ENCODE data around the gene CLN6.
"Not testable (repeated sequence)": the region's sequence is repeated elsewhere in the genome, so short reads cannot be mapped to it uniquely, and the experiment has no call there.

The CLN6 gene

DNA sequence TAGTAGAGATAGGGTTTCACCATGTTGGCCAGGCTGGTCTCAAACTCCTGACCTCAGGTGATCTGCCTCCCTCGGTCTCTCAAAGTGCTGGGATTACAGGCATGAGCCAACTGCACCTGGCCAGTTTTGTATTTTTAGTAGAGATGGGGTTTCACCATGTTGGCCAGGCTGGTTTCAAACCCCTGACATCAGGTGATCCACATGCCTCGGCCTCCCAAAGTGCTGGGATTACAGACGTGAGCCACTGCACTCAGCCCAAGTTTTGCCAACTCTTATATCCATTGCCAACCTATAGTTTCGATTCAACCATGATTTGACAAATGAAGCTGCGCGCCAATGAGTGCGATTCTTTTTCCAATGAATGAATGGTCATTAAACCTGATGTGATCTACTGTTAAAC, 26.5 kb downstream of the CLN6 start:
- peaks cover 20% of the 10 kb centered on the region for H3K4me1 ChIP-seq (ENCODE audit: control insufficient read depth, insufficient read depth, low read length)
- not testable (repeated sequence) for H3K9me3 ChIP-seq (ENCODE audit: control insufficient read depth, insufficient read depth, low read length); H3K36me3 ChIP-seq (ENCODE audit: control insufficient read depth, insufficient read depth, low read length); H3K27me3 ChIP-seq (ENCODE audit: control insufficient read depth, insufficient read depth, low read length); H3K9ac ChIP-seq (ENCODE audit: low read depth, low read length); H3K4me3 ChIP-seq (ENCODE audit: low read depth, low read length)

DNA sequence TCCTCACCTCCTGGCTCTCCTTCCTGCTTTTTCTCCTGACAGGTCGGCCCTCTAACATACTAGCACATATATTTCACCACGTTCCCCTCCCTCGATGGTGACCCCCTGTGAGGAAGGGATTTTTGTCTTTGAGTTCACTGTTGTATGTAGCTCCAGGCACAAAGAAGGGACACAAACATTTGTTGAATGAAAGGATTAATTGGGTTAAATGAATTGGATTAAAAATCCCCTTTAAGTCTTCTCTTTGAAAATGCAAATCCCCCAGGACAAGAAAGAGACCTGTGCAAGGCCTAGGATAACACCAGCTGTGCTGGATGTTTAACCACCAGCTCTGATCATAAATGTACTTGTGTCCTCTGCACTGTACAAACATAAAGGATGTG, 27.7 kb downstream of the CLN6 start:
- Histone ChIP-seq H3K36me3 (ENCODE audit: control insufficient read depth, insufficient read depth, low read length) (no peaks in the 10 kb centered on the region), H3K27me3 (ENCODE audit: control insufficient read depth, insufficient read depth, low read length) (no peaks in the 10 kb centered on the region), H3K4me1 (ENCODE audit: control insufficient read depth, insufficient read depth, low read length) (peaks cover 19% of the 10 kb centered on the region), H3K9me3 (ENCODE audit: control insufficient read depth, insufficient read depth, low read length) (no peaks in the 10 kb centered on the region), H3K4me3 (ENCODE audit: low read depth, low read length) (no peak overlapping the region), H3K9ac (ENCODE audit: low read depth, low read length) (no peak overlapping the region)

- peaks cover 15% of the 10 kb centered on the region for H3K4me1 ChIP-seq (ENCODE audit: control insufficient read depth, insufficient read depth, low read length)
- H3K9me3 ChIP-seq (ENCODE audit: control insufficient read depth, insufficient read depth, low read length), result no peaks in the 10 kb centered on the region
- H3K27me3 ChIP-seq (ENCODE audit: control insufficient read depth, insufficient read depth, low read length), result no peaks in the 10 kb centered on the region
- no peak overlapping the region for H3K4me3 ChIP-seq (ENCODE audit: low read depth, low read length)
- no peaks in the 10 kb centered on the region for H3K36me3 ChIP-seq (ENCODE audit: control insufficient read depth, insufficient read depth, low read length)
- H3K9ac ChIP-seq (ENCODE audit: low read depth, low read length), result peak overlapping the region; percentile 12
Measured at GRCh38 chr15:68201153-68201878, 28.2 kb downstream of the CLN6 start.

- Histone ChIP-seq H3K27me3 (ENCODE audit: control insufficient read depth, insufficient read depth, low read length) (no peaks in the 10 kb centered on the region), H3K9ac (ENCODE audit: low read depth, low read length) (no peak overlapping the region), H3K4me3 (ENCODE audit: low read depth, low read length) (no peak overlapping the region)
Measured at GRCh38 chr15:68200016-68200861, 29.3 kb downstream of the CLN6 start.

GRCh38 chr15:68199340-68199739, 30.2 kb downstream of the CLN6 start:
- Histone ChIP-seq H3K4me1 (ENCODE audit: control insufficient read depth, insufficient read depth, low read length) (peaks cover 9% of the 10 kb centered on the region), H3K36me3 (ENCODE audit: control insufficient read depth, insufficient read depth, low read length) (no peaks in the 10 kb centered on the region), H3K4me3 (ENCODE audit: low read depth, low read length) (no peak overlapping the region), H3K27me3 (ENCODE audit: control insufficient read depth, insufficient read depth, low read length) (no peaks in the 10 kb centered on the region), H3K9ac (ENCODE audit: low read depth, low read length) (no peak overlapping the region), H3K9me3 (ENCODE audit: control insufficient read depth, insufficient read depth, low read length) (no peaks in the 10 kb centered on the region)

More at GRCh38 chr15:68200016-68200861, 29.3 kb downstream of the CLN6 start:
- Histone ChIP-seq H3K9me3 (ENCODE audit: control insufficient read depth, insufficient read depth, low read length) (no peaks in the 10 kb centered on the region), H3K36me3 (ENCODE audit: control insufficient read depth, insufficient read depth, low read length) (no peaks in the 10 kb centered on the region), H3K4me1 (ENCODE audit: control insufficient read depth, insufficient read depth, low read length) (peaks cover 10% of the 10 kb centered on the region)

GRCh38 chr15:68197661-68198437, 31.7 kb downstream of the CLN6 start:
- H3K36me3 ChIP-seq (ENCODE audit: control insufficient read depth, insufficient read depth, low read length), result no peaks in the 10 kb centered on the region

GRCh38 chr15:68197170-68197492, 32.4 kb downstream of the CLN6 start:
- Histone ChIP-seq H3K4me3 (ENCODE audit: low read depth, low read length) (no peak overlapping the region), H3K4me1 (ENCODE audit: control insufficient read depth, insufficient read depth, low read length) (peaks cover 9% of the 10 kb centered on the region), H3K9me3 (ENCODE audit: control insufficient read depth, insufficient read depth, low read length) (no peaks in the 10 kb centered on the region), H3K9ac (ENCODE audit: low read depth, low read length) (no peak overlapping the region), H3K27me3 (ENCODE audit: control insufficient read depth, insufficient read depth, low read length) (no peaks in the 10 kb centered on the region), H3K36me3 (ENCODE audit: control insufficient read depth, insufficient read depth, low read length) (no peaks in the 10 kb centered on the region)

More at GRCh38 chr15:68197661-68198437, 31.7 kb downstream of the CLN6 start:
- no peaks in the 10 kb centered on the region for H3K27me3 ChIP-seq (ENCODE audit: control insufficient read depth, insufficient read depth, low read length)
- H3K4me3 ChIP-seq (ENCODE audit: low read depth, low read length), result no peak overlapping the region
- no peaks in the 10 kb centered on the region for H3K9me3 ChIP-seq (ENCODE audit: control insufficient read depth, insufficient read depth, low read length)
- H3K9ac ChIP-seq (ENCODE audit: low read depth, low read length), result no peak overlapping the region
- peaks cover 9% of the 10 kb centered on the region for H3K4me1 ChIP-seq (ENCODE audit: control insufficient read depth, insufficient read depth, low read length)

DNA sequence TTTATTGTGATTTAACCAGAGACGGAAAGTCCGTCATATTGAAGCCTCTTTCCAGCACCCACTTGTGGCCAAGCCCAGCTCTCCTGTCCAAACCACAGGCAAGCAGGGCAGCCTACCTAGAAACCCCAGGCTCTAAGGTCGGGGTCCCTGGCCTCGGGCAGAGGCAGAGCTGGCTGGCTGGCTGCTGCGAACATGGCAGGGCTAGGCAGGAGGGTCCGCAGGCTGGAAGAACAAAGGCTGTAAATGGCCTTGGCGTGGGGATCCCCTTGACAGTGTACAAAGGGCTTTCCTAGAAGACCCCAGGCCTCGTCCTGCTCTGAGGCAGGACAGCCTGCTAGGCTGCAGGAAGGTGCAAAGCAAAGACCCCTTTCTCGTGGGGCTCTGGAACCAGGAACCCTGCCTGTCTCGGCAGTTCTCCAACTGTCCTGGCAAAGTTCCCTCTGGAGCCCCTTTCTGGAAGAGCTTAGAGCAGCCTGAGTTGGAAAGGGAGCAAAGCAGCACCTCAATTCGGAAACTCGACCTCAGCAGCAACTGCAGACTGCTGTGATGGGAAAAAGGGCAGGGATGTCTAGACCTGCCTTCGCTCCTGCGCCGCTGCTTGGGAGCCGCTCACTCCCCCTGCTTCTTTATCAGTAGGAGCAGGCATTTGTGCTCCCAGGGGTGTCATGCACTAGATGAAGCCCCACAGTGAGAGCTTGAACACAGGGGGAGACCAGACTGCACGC, 32.9 kb downstream of the CLN6 start:
- peaks cover 6% of the 10 kb centered on the region for H3K4me1 ChIP-seq (ENCODE audit: control insufficient read depth, insufficient read depth, low read length)
- no peaks in the 10 kb centered on the region for H3K9me3 ChIP-seq (ENCODE audit: control insufficient read depth, insufficient read depth, low read length)
- H3K9ac ChIP-seq (ENCODE audit: low read depth, low read length), result no peak overlapping the region
- no peaks in the 10 kb centered on the region for H3K36me3 ChIP-seq (ENCODE audit: control insufficient read depth, insufficient read depth, low read length)
- no peaks in the 10 kb centered on the region for H3K27me3 ChIP-seq (ENCODE audit: control insufficient read depth, insufficient read depth, low read length)
- no peak overlapping the region for H3K4me3 ChIP-seq (ENCODE audit: low read depth, low read length)

- Histone ChIP-seq H3K9ac (ENCODE audit: low read depth, low read length) (no peak overlapping the region), H3K36me3 (ENCODE audit: control insufficient read depth, insufficient read depth, low read length) (no peaks in the 10 kb centered on the region), H3K4me1 (ENCODE audit: control insufficient read depth, insufficient read depth, low read length) (peaks cover 6% of the 10 kb centered on the region), H3K4me3 (ENCODE audit: low read depth, low read length) (no peak overlapping the region), H3K9me3 (ENCODE audit: control insufficient read depth, insufficient read depth, low read length) (no peaks in the 10 kb centered on the region), H3K27me3 (ENCODE audit: control insufficient read depth, insufficient read depth, low read length) (no peaks in the 10 kb centered on the region)
Measured at GRCh38 chr15:68195336-68196112, 34.0 kb downstream of the CLN6 start.

- Histone ChIP-seq H3K9ac (ENCODE audit: low read depth, low read length) (no peak overlapping the region), H3K9me3 (ENCODE audit: control insufficient read depth, insufficient read depth, low read length) (no peaks in the 10 kb centered on the region), H3K27me3 (ENCODE audit: control insufficient read depth, insufficient read depth, low read length) (no peaks in the 10 kb centered on the region), H3K36me3 (ENCODE audit: control insufficient read depth, insufficient read depth, low read length) (no peaks in the 10 kb centered on the region), H3K4me3 (ENCODE audit: low read depth, low read length) (no peak overlapping the region), H3K4me1 (ENCODE audit: control insufficient read depth, insufficient read depth, low read length) (peaks cover 5% of the 10 kb centered on the region)
Measured at GRCh38 chr15:68192804-68193486, 36.6 kb downstream of the CLN6 start.

Data from iPS-15b (cell line).